Keratinocyte (primary cell): ENCODE data around the gene RNF215. TPM values are rescaled to one million over a fixed set of nuclear protein-coding genes. Genes with fewer than 3 reads are reported as not detected.

Experiments used
- DNase-seq: peaks from one replicate; pipeline ENCODE4 v3.0.0-alpha.2; 2011; ENCODE audit warnings: low read depth, missing footprints, low spot score
- FAIRE-seq: peaks from 2 replicates; lab custom pipeline; 2011; peaks lifted over from hg19 to GRCh38; lab: Jason Lieb, UNC
- H2AFZ ChIP-seq: 2 replicates; pipeline ENCODE4 v1.6.0; 2012; ENCODE audit warnings: low read length, control low read depth, inconsistent platforms; ENCODE audit not compliant: control insufficient read depth
- H3K27ac ChIP-seq: 2 replicates; pipeline ENCODE4 v1.5.1; 2011; ENCODE audit warnings: low read length; ENCODE audit not compliant: control insufficient read depth, insufficient read depth
- H3K27me3 ChIP-seq: 3 replicates; pipeline ENCODE4 v1.6.0; 2011; ENCODE audit warnings: low read length; ENCODE audit not compliant: control insufficient read depth, insufficient read depth; ENCODE audit errors: extremely low read depth
- H3K36me3 ChIP-seq, 2 experiments: 2 replicates in 1 of 2; 3 replicates in 1 of 2; pipeline ENCODE4 v1.5.1; 2011; ENCODE audit warnings: low read length in 2 of 2, mild to moderate bottlenecking in 1 of 2; ENCODE audit not compliant: control insufficient read depth in 2 of 2, insufficient read depth in 2 of 2; ENCODE audit errors: extremely low read depth in 1 of 2
- H3K4me1 ChIP-seq: 3 replicates; pipeline ENCODE4 v1.5.1; 2011; ENCODE audit warnings: low read length; ENCODE audit not compliant: control insufficient read depth, insufficient read depth; ENCODE audit errors: extremely low read depth
- H3K4me2 ChIP-seq: 3 replicates; pipeline ENCODE4 v1.6.0; 2011; ENCODE audit warnings: low read depth, low read length; ENCODE audit not compliant: control insufficient read depth, insufficient read depth; ENCODE audit errors: extremely low read depth
- H3K4me3 ChIP-seq, 3 experiments: fragments of 200-600 bp in 1 of 3; sonication (generic) in 1 of 3; 2 replicates in 2 of 3; 3 replicates in 1 of 3; pipeline ENCODE4 v1.5.1; 2011 to 2016; ENCODE audit warnings: low read length in 3 of 3, mild to moderate bottlenecking in 3 of 3, control low read depth in 2 of 3, inconsistent platforms in 1 of 3, low read depth in 1 of 3, mixed read lengths in 1 of 3, mixed run types in 1 of 3, moderate library complexity in 1 of 3; ENCODE audit not compliant: control insufficient read depth in 2 of 3, insufficient read depth in 2 of 3; ENCODE audit errors: extremely low read depth in 1 of 3
- H3K79me2 ChIP-seq: 2 replicates; pipeline ENCODE4 v1.6.0; 2012; ENCODE audit warnings: low read length; ENCODE audit not compliant: control insufficient read depth, insufficient read depth
- H3K9ac ChIP-seq: 3 replicates; pipeline ENCODE4 v1.6.0; 2011; ENCODE audit warnings: low read length; ENCODE audit not compliant: control insufficient read depth, insufficient read depth; ENCODE audit errors: extremely low read depth
- H3K9me1 ChIP-seq: 3 replicates; pipeline ENCODE4 v1.6.0; 2011; ENCODE audit warnings: low read length; ENCODE audit not compliant: control insufficient read depth, insufficient read depth; ENCODE audit errors: extremely low read depth
- H3K9me3 ChIP-seq: 2 replicates; pipeline ENCODE4 v1.5.1; 2012; ENCODE audit warnings: low read depth, low read length; ENCODE audit not compliant: control insufficient read depth
- H4K20me1 ChIP-seq: 3 replicates; pipeline ENCODE4 v1.6.0; 2011; ENCODE audit warnings: low read length; ENCODE audit not compliant: control insufficient read depth, insufficient read depth; ENCODE audit errors: extremely low read depth
- EZH2 ChIP-seq: IDR thresholded peaks from one replicate; pipeline ENCODE4 v1.6.1; 2012; ENCODE audit warnings: inconsistent platforms, mild to moderate bottlenecking, low read length, moderate library complexity
- dilution Hi-C: fragments of 300-500 bp; cut with MboI; formaldehyde crosslinking; loops from one replicate; pipeline ENCODE4 v1.7.0; 2020; ENCODE audit warnings: low sequenced_read_pairs; ENCODE audit not compliant: extremely low pct_ligation_motif_present
- polyA plus RNA-seq, 5 experiments: library from polyadenylated mRNA; depleted of rRNA in 3 of 5; stranded (reverse) in 3 of 5; stranded (forward) in 1 of 5; unstranded in 1 of 5; fragments of >200 nt; gene quantifications; 1 replicate in 1 of 5; 2 replicates in 3 of 5; 3 replicates in 1 of 5; pipeline versions ENCODE4 v1.2.1 to v1.2.3, GENCODE V29; 2011 to 2012; ENCODE audit warnings: missing spikeins in 2 of 5, low read depth in 1 of 5, low replicate concordance in 1 of 5
- TF ChIP-seq, protein P1 (sequence below), 3 experiments: IDR thresholded peaks in 1 of 3; conservative IDR thresholded peaks in 1 of 3; optimal IDR thresholded peaks in 1 of 3; 2 replicates in 2 of 3; 3 replicates in 1 of 3; pipeline versions ENCODE3 to v1.5.1; 2011; ENCODE audit warnings: low read length in 3 of 3, mild to moderate bottlenecking in 3 of 3, moderate library complexity in 2 of 3, control low read depth in 1 of 3, inconsistent platforms in 1 of 3; ENCODE audit not compliant: insufficient read depth in 2 of 3; ENCODE audit errors: extremely low read depth in 1 of 3

The RNF215 gene
- polyA plus RNA-seq, 1 donor (not counting 4 experiments of a cell fraction or from before 2014, with no cell fraction given) = 8.3 TPM

DNA sequence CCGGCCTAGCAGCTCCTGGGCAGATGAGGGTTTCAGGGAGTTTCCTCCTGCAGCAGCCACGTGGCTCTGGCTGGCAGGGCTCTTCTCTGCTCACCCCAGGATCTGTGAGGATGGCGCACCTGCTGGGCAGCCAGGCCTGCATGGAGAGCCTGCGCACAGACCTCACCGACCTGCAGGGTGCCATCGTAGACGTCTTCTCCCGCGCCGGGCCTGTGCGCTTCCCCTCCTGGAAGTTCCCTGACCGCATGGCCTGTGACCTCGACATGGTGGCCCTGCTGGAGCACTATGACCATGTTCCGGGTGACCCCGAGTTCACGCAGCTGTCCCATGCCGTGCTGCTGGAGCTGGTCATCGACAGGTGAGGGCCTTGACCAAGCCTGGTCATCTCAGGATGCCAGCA lies 21.3 kb downstream of the RNF215 start:
- no peaks in the 10 kb centered on the region for H3K4me1 ChIP-seq
- dilution Hi-C loops = no loop called here
- no peak for FAIRE-seq

DNA sequence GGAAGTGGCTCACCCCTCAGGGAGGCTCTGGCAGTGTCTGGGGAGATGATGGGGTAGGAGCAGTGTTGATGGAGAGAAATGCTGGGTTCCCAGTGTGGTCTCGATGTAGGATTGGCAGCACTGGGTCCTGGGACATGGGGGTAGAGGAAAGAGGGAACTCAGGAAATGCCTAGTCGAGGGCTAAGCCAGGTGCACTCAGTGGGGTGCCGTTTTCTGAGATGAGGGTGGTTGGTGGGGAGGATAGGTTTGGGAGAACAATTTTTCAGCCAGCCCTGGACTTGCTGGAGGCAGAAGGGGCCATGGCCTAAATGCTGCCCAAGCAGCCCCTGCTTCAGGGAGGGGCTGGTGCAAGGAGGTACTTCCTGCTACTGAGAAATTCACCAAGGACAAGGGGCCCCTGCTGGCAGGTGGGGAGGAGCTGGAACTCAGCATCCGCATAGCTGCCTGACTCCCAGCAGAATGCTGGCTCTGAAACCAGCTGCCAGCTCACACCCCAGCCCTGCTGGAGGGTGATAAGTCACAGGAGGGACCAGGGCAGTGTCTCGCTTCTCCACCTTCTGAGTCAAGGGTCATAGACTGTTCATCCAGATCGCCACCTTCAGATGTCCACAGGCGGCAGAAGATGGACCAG lies 24.4 kb downstream of the RNF215 start:
- no peaks in the 10 kb centered on the region for H3K36me3 ChIP-seq
- H4K20me1 ChIP-seq = no peaks in the 10 kb centered on the region
- no peaks in the 10 kb centered on the region for H3K4me1 ChIP-seq
- H3K9ac ChIP-seq = no peak overlapping the region
- no peaks in the 10 kb centered on the region for H3K9me3 ChIP-seq
- no peak overlapping the region for H2AFZ ChIP-seq
- H3K79me2 ChIP-seq = no peaks in the 10 kb centered on the region
- TF ChIP-seq, protein P1, sequence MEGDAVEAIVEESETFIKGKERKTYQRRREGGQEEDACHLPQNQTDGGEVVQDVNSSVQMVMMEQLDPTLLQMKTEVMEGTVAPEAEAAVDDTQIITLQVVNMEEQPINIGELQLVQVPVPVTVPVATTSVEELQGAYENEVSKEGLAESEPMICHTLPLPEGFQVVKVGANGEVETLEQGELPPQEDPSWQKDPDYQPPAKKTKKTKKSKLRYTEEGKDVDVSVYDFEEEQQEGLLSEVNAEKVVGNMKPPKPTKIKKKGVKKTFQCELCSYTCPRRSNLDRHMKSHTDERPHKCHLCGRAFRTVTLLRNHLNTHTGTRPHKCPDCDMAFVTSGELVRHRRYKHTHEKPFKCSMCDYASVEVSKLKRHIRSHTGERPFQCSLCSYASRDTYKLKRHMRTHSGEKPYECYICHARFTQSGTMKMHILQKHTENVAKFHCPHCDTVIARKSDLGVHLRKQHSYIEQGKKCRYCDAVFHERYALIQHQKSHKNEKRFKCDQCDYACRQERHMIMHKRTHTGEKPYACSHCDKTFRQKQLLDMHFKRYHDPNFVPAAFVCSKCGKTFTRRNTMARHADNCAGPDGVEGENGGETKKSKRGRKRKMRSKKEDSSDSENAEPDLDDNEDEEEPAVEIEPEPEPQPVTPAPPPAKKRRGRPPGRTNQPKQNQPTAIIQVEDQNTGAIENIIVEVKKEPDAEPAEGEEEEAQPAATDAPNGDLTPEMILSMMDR (optimal IDR thresholded peaks at IDR 0.05 in 1 of 3, IDR thresholded peaks at IDR 0.05 in 1 of 3, conservative IDR thresholded peaks at IDR 0.05 in 1 of 3; ENCODE audit: extremely low read depth in 1 of 3, insufficient read depth in 2 of 3, low read length in 3 of 3) = no peak
- no peak for TF ChIP-seq EZH2
- no peak overlapping the region for H3K4me2 ChIP-seq
- dilution Hi-C loops = no loop called here
- no peak overlapping the region for H3K27ac ChIP-seq
- FAIRE-seq (no peak), DNase-seq (no peak)
- H3K4me3 ChIP-seq = no peak overlapping the region
- no peaks in the 10 kb centered on the region for H3K27me3 ChIP-seq
- no peaks in the 10 kb centered on the region for H3K9me1 ChIP-seq

More for the DNA sequence above, 21.3 kb downstream of the RNF215 start:
- Histone ChIP-seq H3K9me1 (no peaks in the 10 kb centered on the region), H3K27me3 (no peaks in the 10 kb centered on the region), H3K9ac (no peak overlapping the region), H3K79me2 (no peaks in the 10 kb centered on the region), H3K27ac (no peak overlapping the region), H2AFZ (no peak overlapping the region), H3K36me3 (no peaks in the 10 kb centered on the region), H4K20me1 (no peaks in the 10 kb centered on the region), H3K4me3 (no peak overlapping the region), H3K4me2 (no peak overlapping the region), H3K9me3 (no peaks in the 10 kb centered on the region)
- DNase-seq = no peak
- TF ChIP-seq, protein P1 (optimal IDR thresholded peaks at IDR 0.05 in 1 of 3, IDR thresholded peaks at IDR 0.05 in 1 of 3, conservative IDR thresholded peaks at IDR 0.05 in 1 of 3; ENCODE audit: extremely low read depth in 1 of 3, insufficient read depth in 2 of 3, low read length in 3 of 3) = no peak
- no peak for TF ChIP-seq EZH2
